Activated CD8-positive, alpha-beta T cell treated with anti-CD3 and anti-CD28 coated beads for 36 hours (primary cell): Measurements from ENCODE around the gene CD300C. TPM values are rescaled to one million over a fixed set of nuclear protein-coding genes. Genes with fewer than 3 reads are reported as not detected.

Experiments
- ATAC-seq: fragments of 200-7000 bp; cut with Tn5 transposase; one replicate; pipeline ENCODE4 v1.10.0; 2021; ENCODE audit warnings: mild to moderate bottlenecking, moderate library complexity
- CTCF ChIA-PET: fragments of 350-600 bp; sonication (Branson Sonifier 250); formaldehyde crosslinking; loops from one replicate; lab custom pipeline; 2021; ENCODE audit warnings: antibody characterized with exemption; lab: Charles Lee
- POLR2A ChIA-PET: fragments of 350-600 bp; sonication (Branson Sonifier 250); formaldehyde crosslinking; loops from one replicate; lab custom pipeline; 2021; ENCODE audit warnings: antibody characterized with exemption; lab: Charles Lee
- DNase-seq: peaks from one replicate; pipeline ENCODE4 v3.0.0-alpha.2; 2020
- H3K27ac Mint-ChIP-seq: one replicate; pipeline ENCODE4 v1.8.0; 2021; ENCODE audit warnings: mild to moderate bottlenecking, mixed read lengths
- H3K27me3 Mint-ChIP-seq: one replicate; pipeline ENCODE4 v1.8.0; 2021; ENCODE audit warnings: mixed read lengths
- H3K36me3 Mint-ChIP-seq: one replicate; pipeline ENCODE4 v1.8.0; 2021; ENCODE audit warnings: low read depth, mixed read lengths
- H3K4me1 Mint-ChIP-seq: one replicate; pipeline ENCODE4 v1.8.0; 2021; ENCODE audit warnings: low read depth, mixed read lengths
- H3K4me3 Mint-ChIP-seq: one replicate; pipeline ENCODE4 v1.8.0; 2021; ENCODE audit warnings: mild to moderate bottlenecking, moderate library complexity, mixed read lengths
- H3K9me3 Mint-ChIP-seq: one replicate; pipeline ENCODE4 v1.8.0; 2021; ENCODE audit warnings: mixed read lengths
- CTCF ChIP-seq: fragments of 200-600 bp; IDR thresholded peaks from one replicate; pipeline ENCODE4 v1.8.0; 2022; ENCODE audit warnings: antibody characterized with exemption, mild to moderate bottlenecking
- intact Hi-C: fragments of 100-400 bp; cut with micrococcal nuclease; formaldehyde crosslinking; loops from one replicate; pipeline ENCODE4 v1.10.0; 2022
- total RNA-seq, 2 experiments: library from RNA; stranded (reverse); gene quantifications; one replicate each; pipeline ENCODE4 v1.2.3, GENCODE V29; 2021

CD300C gene
- total RNA-seq, 2 experiments from 2014 or later: not detected

- intact Hi-C loops: no loop called here
- ATAC-seq (no peak), DNase-seq (no peak)
- no peaks in the 10 kb centered on the region for H3K36me3 Mint-ChIP-seq
- H3K27me3 Mint-ChIP-seq: peaks cover 34% of the 10 kb centered on the region
- no peaks in the 10 kb centered on the region for H3K9me3 Mint-ChIP-seq
- peaks cover 7% of the 10 kb centered on the region for H3K4me1 Mint-ChIP-seq
- H3K4me3 Mint-ChIP-seq: no peak overlapping the region
- TF ChIP-seq CTCF: no peak
- ChIA-PET POLR2A (no interaction called here), CTCF (interaction anchor here (2.3 kb wide), 1 partner anchor 38 kb away, joined by 6 read pairs; the partner anchor contains the start of gene CD300H)
- H3K27ac Mint-ChIP-seq: no peak overlapping the region
These were observed 17.3 kb downstream of the CD300C start for GRCh38 chr17:74528491-74529199.

- Mint-ChIP-seq H3K27ac (no peak overlapping the region), H3K9me3 (peaks cover 5% of the 10 kb centered on the region)
These were observed 18.2 kb downstream of the CD300C start for GRCh38 chr17:74527756-74528155.

GRCh38 chr17:74527081-74527480 lies 18.8 kb downstream of the CD300C start:
- intact Hi-C loops: no loop called here
- H3K4me1 Mint-ChIP-seq: peaks cover 1% of the 10 kb centered on the region
- H3K9me3 Mint-ChIP-seq: peaks cover 5% of the 10 kb centered on the region
- CTCF ChIA-PET: interaction anchor here (0.8 to 2.3 kb wide), 2 partner anchors 40 to 88 kb away, joined by 3 to 6 read pairs; partner anchors contain the start of gene CD300H
- DNase-seq: no peak
- no peak overlapping the region for H3K4me3 Mint-ChIP-seq
- ATAC-seq: no peak
- no peak overlapping the region for H3K27ac Mint-ChIP-seq
- no peaks in the 10 kb centered on the region for H3K36me3 Mint-ChIP-seq
- H3K27me3 Mint-ChIP-seq: peaks cover 28% of the 10 kb centered on the region
- POLR2A ChIA-PET: interaction anchor here (1.2 kb wide), 1 partner anchor 16 kb away, joined by 3 read pairs; no protein-coding TSS in a partner anchor
- no peak for TF ChIP-seq CTCF

More at GRCh38 chr17:74527756-74528155, 18.2 kb downstream of the CD300C start:
- Mint-ChIP-seq H3K4me1 (peaks cover 5% of the 10 kb centered on the region), H3K36me3 (no peaks in the 10 kb centered on the region), H3K4me3 (no peak overlapping the region), H3K27me3 (peaks cover 35% of the 10 kb centered on the region)
- ATAC-seq (no peak), DNase-seq (no peak)
- intact Hi-C loops: no loop called here
- POLR2A ChIA-PET: no interaction called here
- CTCF ChIA-PET: interaction anchor here (2.3 kb wide), 1 partner anchor 39 kb away, joined by 6 read pairs; the partner anchor contains the start of gene CD300H
- TF ChIP-seq CTCF: no peak

- H3K27me3 Mint-ChIP-seq: peaks cover 27% of the 10 kb centered on the region
- no peaks in the 10 kb centered on the region for H3K4me1 Mint-ChIP-seq
- intact Hi-C loops: no loop called here
- no peak for TF ChIP-seq CTCF
- CTCF ChIA-PET: interaction anchor here (0.7 to 1.2 kb wide), 4 partner anchors 34 to 158 kb away, joined by 3 to 4 read pairs (median 4); no protein-coding TSS in a partner anchor
- no peaks in the 10 kb centered on the region for H3K36me3 Mint-ChIP-seq
- POLR2A ChIA-PET: interaction anchor here (1.2 kb wide), 1 partner anchor 15 kb away, joined by 3 read pairs; no protein-coding TSS in a partner anchor
- no peak overlapping the region for H3K4me3 Mint-ChIP-seq
- H3K9me3 Mint-ChIP-seq: peaks cover 5% of the 10 kb centered on the region
- DNase-seq (no peak), ATAC-seq (no peak)
- no peak overlapping the region for H3K27ac Mint-ChIP-seq
These were observed 19.2 kb downstream of the CD300C start for GRCh38 chr17:74526681-74527080.

- ATAC-seq (no peak), DNase-seq (no peak)
- intact Hi-C loops: no loop called here
- peaks cover 32% of the 10 kb centered on the region for H3K27me3 Mint-ChIP-seq
- no peaks in the 10 kb centered on the region for H3K36me3 Mint-ChIP-seq
- no peak overlapping the region for H3K4me3 Mint-ChIP-seq
- H3K27ac Mint-ChIP-seq: no peak overlapping the region
- peaks cover 4% of the 10 kb centered on the region for H3K4me1 Mint-ChIP-seq
- H3K9me3 Mint-ChIP-seq: peaks cover 6% of the 10 kb centered on the region
- CTCF ChIA-PET: interaction anchor here (0.8 to 1.3 kb wide), 3 partner anchors 40 to 157 kb away, joined by 3 to 4 read pairs (median 4); no protein-coding TSS in a partner anchor
- no peak for TF ChIP-seq CTCF
- POLR2A ChIA-PET: no interaction called here
These were observed 20.1 kb downstream of the CD300C start for GRCh38 chr17:74525781-74526288.
